D721Med (cell line): ENCODE measurements around the gene SRCAP.

ENCODE experiments used
- DNase-seq: peaks from one replicate; pipeline ENCODE4 v3.0.0; 2011; ENCODE audit warnings: low spot score; ENCODE audit not compliant: insufficient read length
- FAIRE-seq: peaks from 2 replicates; lab custom pipeline; 2011; peaks lifted over from hg19 to GRCh38; lab: Jason Lieb, UNC
- CTCF ChIP-seq: IDR thresholded peaks from 2 replicates; pipeline ENCODE4 v1.5.1; 2012; ENCODE audit warnings: mild to moderate bottlenecking, control low read depth; ENCODE audit not compliant: insufficient read depth; ENCODE audit errors: missing control alignments

The SRCAP gene

GRCh38 chr16:30669903-30670824, 28.8 kb upstream of the SRCAP start:
- DNase-seq (no peak), FAIRE-seq (no peak)
- no peak for TF ChIP-seq CTCF

DNA sequence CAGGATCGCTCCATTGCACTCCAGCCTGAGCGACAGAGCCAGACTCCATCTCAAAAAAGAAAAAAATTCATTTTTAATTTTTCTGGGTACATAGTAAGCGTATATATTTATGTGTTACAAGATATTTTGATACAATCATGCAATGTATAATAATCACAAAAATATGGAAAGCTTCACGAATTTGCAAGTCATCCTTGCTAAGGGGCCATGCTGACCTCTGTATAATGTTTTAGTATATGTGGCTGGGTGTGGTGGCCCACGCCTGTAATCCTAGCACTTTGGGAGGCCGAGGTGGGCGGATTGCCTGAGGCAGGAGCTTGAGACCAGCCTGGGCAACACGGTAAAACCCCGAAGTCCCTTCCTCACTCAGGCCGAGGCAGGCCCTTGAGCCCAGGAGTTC, 23.8 kb upstream of the SRCAP start:
- no peak for FAIRE-seq
- no peak for TF ChIP-seq CTCF
- no peak for DNase-seq

DNA sequence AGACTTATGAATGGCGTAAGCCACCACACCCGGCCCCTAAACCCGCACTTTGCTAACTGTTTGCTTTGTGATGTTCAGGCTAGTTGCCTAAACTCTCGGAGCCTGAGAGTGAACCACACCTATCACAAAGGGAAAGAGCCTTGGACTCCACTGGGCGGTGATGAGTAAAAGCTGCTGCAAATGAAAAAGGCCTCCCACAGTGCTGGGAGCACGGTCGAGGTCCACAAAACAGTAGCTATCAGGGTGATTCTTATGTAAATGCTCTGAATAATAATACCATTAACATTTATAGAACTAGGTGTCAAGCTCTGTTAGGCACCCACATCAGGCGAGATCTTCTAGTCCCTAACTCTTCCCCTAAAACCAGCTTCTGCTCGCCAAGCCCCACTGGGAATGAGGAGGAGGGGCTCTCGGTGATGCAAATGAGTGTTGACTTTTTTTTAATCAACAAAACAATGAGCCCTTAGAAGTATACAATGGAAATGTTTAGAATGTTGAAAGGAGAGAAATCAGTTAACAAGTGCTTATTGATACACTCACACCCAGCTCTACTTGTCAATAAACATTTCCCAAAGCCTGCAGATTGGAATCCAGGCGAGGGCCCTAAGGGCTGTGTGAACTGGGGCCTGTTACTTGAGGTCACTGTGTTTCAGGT, 20.9 kb upstream of the SRCAP start:
- no peak for FAIRE-seq
- TF ChIP-seq CTCF: no peak
- DNase-seq: no peak

GRCh38 chr16:30678586-30678970, 20.4 kb upstream of the SRCAP start:
- no peak for DNase-seq
- FAIRE-seq: no peak
- TF ChIP-seq CTCF: no peak

GRCh38 chr16:30680326-30680725, 18.6 kb upstream of the SRCAP start:
- no peak for TF ChIP-seq CTCF
- no peak for FAIRE-seq
- no peak for DNase-seq

- FAIRE-seq (peak; percentile 25), DNase-seq (peak; percentile 48)
- TF ChIP-seq CTCF: no peak
These were observed 10.3 kb upstream of the SRCAP start for GRCh38 chr16:30688701-30689100.

DNA sequence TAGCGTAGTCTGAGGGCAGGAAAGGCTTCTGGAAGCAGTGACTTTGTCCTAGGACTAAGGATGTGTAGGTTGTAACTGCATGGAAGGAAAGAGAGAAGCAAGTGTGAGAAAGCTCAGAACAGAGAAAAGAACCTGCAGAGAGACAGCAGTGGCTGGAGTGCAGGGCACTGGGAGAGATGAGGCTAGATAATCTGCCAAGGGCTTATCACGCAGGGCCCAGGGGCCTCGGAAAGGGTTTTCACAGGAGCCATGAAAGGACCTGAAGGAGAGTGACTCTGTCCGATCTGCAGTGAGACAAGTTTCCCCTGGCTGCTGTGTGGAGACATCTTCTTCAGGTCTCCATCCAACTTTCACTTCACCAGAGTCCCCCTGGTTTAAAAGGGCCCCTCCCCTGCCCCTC, 7.1 kb upstream of the SRCAP start:
- TF ChIP-seq CTCF: no peak
- DNase-seq: no peak
- FAIRE-seq: no peak
